Osteocyte (in vitro differentiated cells): ENCODE data around the gene INAFM2. TPM values are rescaled to one million over a fixed set of nuclear protein-coding genes. Genes with fewer than 3 reads are reported as not detected.

Source experiments
- DNase-seq: peaks from one replicate; pipeline ENCODE4 v3.0.0; 2021; ENCODE audit warnings: mixed read lengths; ENCODE audit not compliant: unreplicated experiment; ENCODE audit errors: extremely low spot score
- H3K27ac Mint-ChIP-seq: one replicate; pipeline ENCODE4 v1.8.0; 2021; ENCODE audit warnings: mild to moderate bottlenecking, mixed read lengths; ENCODE audit not compliant: unreplicated experiment
- H3K27me3 Mint-ChIP-seq: one replicate; pipeline ENCODE4 v1.8.0; 2021; ENCODE audit warnings: mixed read lengths; ENCODE audit not compliant: unreplicated experiment
- H3K36me3 Mint-ChIP-seq: one replicate; pipeline ENCODE4 v1.8.0; 2021; ENCODE audit warnings: mixed read lengths; ENCODE audit not compliant: unreplicated experiment
- H3K4me1 Mint-ChIP-seq: one replicate; pipeline ENCODE4 v1.8.0; 2021; ENCODE audit warnings: mixed read lengths; ENCODE audit not compliant: unreplicated experiment
- H3K4me3 Mint-ChIP-seq: one replicate; pipeline ENCODE4 v1.8.0; 2021; ENCODE audit warnings: mild to moderate bottlenecking, moderate library complexity, mixed read lengths; ENCODE audit not compliant: unreplicated experiment
- H3K9me3 Mint-ChIP-seq: one replicate; pipeline ENCODE4 v1.8.0; 2021; ENCODE audit warnings: mixed read lengths; ENCODE audit not compliant: unreplicated experiment
- total RNA-seq: library from RNA; stranded (reverse); gene quantifications from 2 replicates; pipeline ENCODE4 v1.2.1, GENCODE V29; 2021
- TF ChIP-seq, protein P1 (sequence below): fragments of 200-600 bp; sonication (generic); IDR thresholded peaks from 2 replicates; pipeline ENCODE4 v1.5.0; 2021; ENCODE audit warnings: antibody characterized with exemption, mild to moderate bottlenecking, moderate library complexity

The INAFM2 gene
- total RNA-seq, 1 donor from 2014 or later: 69.0 TPM

DNA sequence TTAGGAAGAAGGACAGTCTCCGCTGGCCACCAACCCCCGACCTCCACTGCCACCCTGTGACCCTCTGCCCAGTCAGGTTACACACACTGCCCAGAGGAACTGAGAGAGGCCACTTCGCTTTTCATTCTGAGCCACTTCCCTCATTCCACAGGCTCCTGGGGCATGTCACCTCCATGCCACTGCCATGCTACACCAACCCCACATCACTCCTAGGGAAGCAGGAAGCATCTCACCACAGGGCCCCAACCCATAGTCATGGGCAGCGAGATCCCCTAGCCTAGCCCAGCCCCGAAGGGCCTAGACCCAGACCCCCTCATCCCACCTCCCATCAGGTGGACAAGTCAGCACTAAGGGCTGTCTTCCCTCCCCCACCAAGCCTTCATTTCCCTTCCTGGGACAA lies 17.1 kb upstream of the INAFM2 start:
- TF ChIP-seq, protein P1, sequence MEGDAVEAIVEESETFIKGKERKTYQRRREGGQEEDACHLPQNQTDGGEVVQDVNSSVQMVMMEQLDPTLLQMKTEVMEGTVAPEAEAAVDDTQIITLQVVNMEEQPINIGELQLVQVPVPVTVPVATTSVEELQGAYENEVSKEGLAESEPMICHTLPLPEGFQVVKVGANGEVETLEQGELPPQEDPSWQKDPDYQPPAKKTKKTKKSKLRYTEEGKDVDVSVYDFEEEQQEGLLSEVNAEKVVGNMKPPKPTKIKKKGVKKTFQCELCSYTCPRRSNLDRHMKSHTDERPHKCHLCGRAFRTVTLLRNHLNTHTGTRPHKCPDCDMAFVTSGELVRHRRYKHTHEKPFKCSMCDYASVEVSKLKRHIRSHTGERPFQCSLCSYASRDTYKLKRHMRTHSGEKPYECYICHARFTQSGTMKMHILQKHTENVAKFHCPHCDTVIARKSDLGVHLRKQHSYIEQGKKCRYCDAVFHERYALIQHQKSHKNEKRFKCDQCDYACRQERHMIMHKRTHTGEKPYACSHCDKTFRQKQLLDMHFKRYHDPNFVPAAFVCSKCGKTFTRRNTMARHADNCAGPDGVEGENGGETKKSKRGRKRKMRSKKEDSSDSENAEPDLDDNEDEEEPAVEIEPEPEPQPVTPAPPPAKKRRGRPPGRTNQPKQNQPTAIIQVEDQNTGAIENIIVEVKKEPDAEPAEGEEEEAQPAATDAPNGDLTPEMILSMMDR: no peak
- no peaks in the 10 kb centered on the region for H3K36me3 Mint-ChIP-seq
- H3K27ac Mint-ChIP-seq: no peak overlapping the region

DNA sequence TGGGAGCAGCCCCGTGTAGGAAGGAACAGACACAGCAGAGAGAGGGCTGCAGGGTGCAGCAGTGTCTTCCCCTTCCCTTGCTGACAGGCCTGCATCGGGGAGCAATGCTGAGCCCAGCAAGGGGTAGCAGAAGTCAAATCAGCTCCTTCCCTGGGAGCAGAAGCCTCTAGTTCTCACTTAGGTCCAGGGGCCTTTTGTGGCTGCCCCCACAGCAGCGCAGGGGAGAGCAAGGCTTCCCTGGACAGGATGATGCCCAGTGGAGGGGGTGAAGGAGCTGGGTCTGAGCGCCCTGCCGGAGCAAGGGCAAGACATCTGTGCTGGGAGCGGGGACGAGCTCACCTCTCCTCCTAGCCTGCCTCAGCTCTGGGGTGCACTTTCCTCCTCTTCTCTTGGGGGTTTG lies 16.6 kb upstream of the INAFM2 start:
- DNase-seq: no peak
- peaks cover 2% of the 10 kb centered on the region for H3K4me1 Mint-ChIP-seq
- H3K36me3 Mint-ChIP-seq: no peaks in the 10 kb centered on the region
- no peaks in the 10 kb centered on the region for H3K9me3 Mint-ChIP-seq
- TF ChIP-seq, protein P1: no peak
- no peak overlapping the region for H3K4me3 Mint-ChIP-seq
- H3K27me3 Mint-ChIP-seq: peaks cover 17% of the 10 kb centered on the region
- no peak overlapping the region for H3K27ac Mint-ChIP-seq

More for the DNA sequence above, 17.1 kb upstream of the INAFM2 start:
- peaks cover 17% of the 10 kb centered on the region for H3K27me3 Mint-ChIP-seq
- H3K4me3 Mint-ChIP-seq: no peak overlapping the region
- no peaks in the 10 kb centered on the region for H3K9me3 Mint-ChIP-seq
- peaks cover 2% of the 10 kb centered on the region for H3K4me1 Mint-ChIP-seq
- DNase-seq: no peak

DNA sequence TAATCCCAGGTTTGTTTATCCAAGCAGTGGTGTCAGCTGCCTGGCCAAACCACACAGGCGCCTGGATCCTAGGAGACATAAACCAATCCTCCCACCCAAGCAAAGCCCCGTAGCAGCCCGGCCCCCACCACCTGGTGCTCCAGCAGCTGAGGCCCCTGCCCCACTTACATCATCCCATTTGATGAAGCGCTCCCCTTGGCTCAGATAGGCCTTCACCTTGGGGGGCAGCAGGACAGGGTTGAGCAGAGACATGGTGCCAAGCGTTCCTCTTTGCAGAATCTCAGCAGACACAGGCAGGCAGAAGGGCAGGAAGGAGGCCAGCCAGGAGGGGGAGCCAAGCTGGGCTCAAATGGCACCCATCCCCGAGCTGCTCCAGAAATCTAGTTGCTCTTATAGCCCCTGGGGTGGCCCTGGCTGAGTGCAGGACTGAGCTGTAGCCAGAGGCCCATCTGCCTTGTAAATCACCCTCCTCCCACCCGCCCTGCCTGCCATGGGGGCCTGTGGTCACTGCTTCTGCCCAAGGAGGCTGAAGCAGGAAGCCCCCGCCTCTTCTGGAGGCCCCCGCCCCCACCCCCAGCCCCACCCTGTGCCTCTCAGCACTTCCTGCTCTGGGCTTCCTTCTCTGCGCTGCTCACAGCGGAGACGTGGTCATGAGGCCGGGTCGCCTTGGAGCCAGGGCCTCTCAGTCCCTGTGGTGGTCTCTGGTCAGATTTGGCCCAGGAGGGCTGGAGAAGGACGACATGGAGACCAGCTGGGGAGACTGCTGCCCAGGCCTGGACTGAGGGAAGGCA lies 15.9 kb upstream of the INAFM2 start, which contains the start of gene PLCB2:
PLCB2 (minus strand) TSS at position 515 of the 791 bp plus-strand sequence; CDS start at position 252, 263 bp downstream.
- H3K4me1 Mint-ChIP-seq: peaks cover 2% of the 10 kb centered on the region
- no peak for DNase-seq
- H3K36me3 Mint-ChIP-seq: no peaks in the 10 kb centered on the region
- peaks cover 22% of the 10 kb centered on the region for H3K27me3 Mint-ChIP-seq
- no peak within 1 kb of the TSS for H3K27ac Mint-ChIP-seq
- no peaks in the 10 kb centered on the region for H3K9me3 Mint-ChIP-seq
- no peak within 1 kb of the TSS for H3K4me3 Mint-ChIP-seq
- TF ChIP-seq, protein P1: peak; percentile 30

DNA sequence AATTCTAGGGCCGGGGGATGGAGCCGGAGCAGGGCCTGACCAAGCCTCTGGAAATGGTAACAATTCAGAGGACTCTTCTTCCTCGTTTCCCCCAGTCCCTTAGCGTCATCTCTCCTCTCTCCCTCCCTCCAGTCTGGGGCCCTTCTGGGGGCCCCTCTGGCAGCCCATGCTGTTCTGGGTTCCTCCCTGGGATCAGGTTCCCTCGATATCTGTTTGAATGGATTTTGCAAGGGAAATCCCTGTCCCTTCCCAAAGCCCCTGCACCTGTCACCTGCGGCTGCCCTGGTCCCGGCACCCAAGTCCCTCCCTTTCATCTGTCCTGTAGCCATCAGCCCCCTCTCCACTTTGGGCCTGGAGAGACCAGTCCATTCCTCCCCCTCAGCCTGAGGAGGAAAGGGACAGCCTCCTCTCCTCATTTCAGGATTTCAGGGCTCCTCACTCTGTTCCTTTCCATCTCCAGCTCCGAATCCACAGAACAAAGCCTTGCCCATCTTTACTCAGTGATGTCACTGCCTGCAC lies 14.1 kb upstream of the INAFM2 start:
- H3K27ac Mint-ChIP-seq: no peak overlapping the region
- H3K36me3 Mint-ChIP-seq: no peaks in the 10 kb centered on the region
- no peak overlapping the region for H3K4me3 Mint-ChIP-seq
- TF ChIP-seq, protein P1: no peak
- DNase-seq: no peak
- peaks cover 11% of the 10 kb centered on the region for H3K27me3 Mint-ChIP-seq
- H3K4me1 Mint-ChIP-seq: peaks cover 14% of the 10 kb centered on the region
- no peaks in the 10 kb centered on the region for H3K9me3 Mint-ChIP-seq
